GM12864 (cell line): ENCODE results near the gene CBFA2T3.

Experiments used
- DNase-seq: peaks from one replicate; pipeline ENCODE4 v3.0.0-alpha.2; 2011; ENCODE audit warnings: low read depth
- H3K4me3 ChIP-seq: 2 replicates; pipeline ENCODE4 v1.5.1; 2011; ENCODE audit warnings: mild to moderate bottlenecking, low read depth, low read length, control low read depth
- CTCF ChIP-seq: IDR thresholded peaks from 2 replicates; pipeline ENCODE4 v1.5.1; 2011; ENCODE audit warnings: low read depth, mild to moderate bottlenecking, moderate library complexity, low read length, control low read depth, inconsistent platforms; ENCODE audit errors: missing control alignments

CBFA2T3 gene

GRCh38 chr16:88963583-88963982, 13.4 kb downstream of the CBFA2T3 start:
- no peak for DNase-seq
- no peak overlapping the region for H3K4me3 ChIP-seq
- no peak for TF ChIP-seq CTCF

GRCh38 chr16:88962478-88963152, 14.4 kb downstream of the CBFA2T3 start:
- TF ChIP-seq CTCF: no peak
- no peak overlapping the region for H3K4me3 ChIP-seq
- DNase-seq: no peak

- no peak for TF ChIP-seq CTCF
- DNase-seq: no peak
- H3K4me3 ChIP-seq: no peak overlapping the region
Measured at GRCh38 chr16:88961011-88961410, 16.0 kb downstream of the CBFA2T3 start.

- DNase-seq: no peak
- H3K4me3 ChIP-seq: no peak overlapping the region
- no peak for TF ChIP-seq CTCF
Measured at GRCh38 chr16:88960516-88960915, 16.5 kb downstream of the CBFA2T3 start.

- TF ChIP-seq CTCF: no peak
- no peak overlapping the region for H3K4me3 ChIP-seq
- no peak for DNase-seq
Measured at GRCh38 chr16:88959022-88959421, 18.0 kb downstream of the CBFA2T3 start.

GRCh38 chr16:88957887-88958577, 19.0 kb downstream of the CBFA2T3 start:
- DNase-seq: no peak
- H3K4me3 ChIP-seq: no peak overlapping the region
- no peak for TF ChIP-seq CTCF

- DNase-seq: no peak
- TF ChIP-seq CTCF: no peak
- no peak overlapping the region for H3K4me3 ChIP-seq
Measured at GRCh38 chr16:88957433-88957767, 19.6 kb downstream of the CBFA2T3 start.
